ENCODE data around the gene PRR7. TPM values are rescaled to one million over a fixed set of nuclear protein-coding genes. Genes with fewer than 3 reads are reported as not detected.
"Not testable (repeated sequence)": the region's sequence is repeated elsewhere in the genome, so short reads cannot be mapped to it uniquely, and the experiment has no call there.

The PRR7 gene
- total and polyA plus RNA-seq, 2 experiments from 2014 or later: 27.1 to 29.0 TPM

GRCh38 chr5:177483042-177483441 is 36.4 kb downstream of the PRR7 start:
- peaks cover 8% of the 10 kb centered on the region for H3K4me1 ChIP-seq (ENCODE audit: low read depth)
- DNase-seq (ENCODE audit: low read depth in 1 of 2, low spot score in 1 of 2): no peak
- no peak for TF ChIP-seq CTCF (IDR thresholded peaks at IDR 0.05; ENCODE audit: low read depth, low read length)
- H3K27me3 ChIP-seq: no peaks in the 10 kb centered on the region
- no peak overlapping the region for H3K4me3 ChIP-seq
- peaks cover 36% of the 10 kb centered on the region for H3K36me3 ChIP-seq
- no peaks in the 10 kb centered on the region for H3K9me3 ChIP-seq (ENCODE audit: low read depth)
- no peak overlapping the region for H3K27ac ChIP-seq

- no peak for DNase-seq (ENCODE audit: low read depth in 1 of 2, low spot score in 1 of 2)
- H3K4me1 ChIP-seq (ENCODE audit: low read depth): peaks cover 8% of the 10 kb centered on the region
- no peaks in the 10 kb centered on the region for H3K27me3 ChIP-seq
- no peak overlapping the region for H3K27ac ChIP-seq
- no peak for TF ChIP-seq CTCF (IDR thresholded peaks at IDR 0.05; ENCODE audit: low read depth, low read length)
- H3K9me3 ChIP-seq (ENCODE audit: low read depth): no peaks in the 10 kb centered on the region
- H3K4me3 ChIP-seq: no peak overlapping the region
- peaks cover 44% of the 10 kb centered on the region for H3K36me3 ChIP-seq
These were observed 37.6 kb downstream of the PRR7 start for GRCh38 chr5:177483994-177484901.

- TF ChIP-seq CTCF (IDR thresholded peaks at IDR 0.05; ENCODE audit: low read depth, low read length): no peak
- Histone ChIP-seq H3K9me3 (ENCODE audit: low read depth) (no peaks in the 10 kb centered on the region), H3K36me3 (peaks cover 51% of the 10 kb centered on the region), H3K27me3 (no peaks in the 10 kb centered on the region), H3K27ac (no peak overlapping the region), H3K4me1 (ENCODE audit: low read depth) (peaks cover 1% of the 10 kb centered on the region), H3K4me3 (no peak overlapping the region)
- DNase-seq (ENCODE audit: low read depth in 1 of 2, low spot score in 1 of 2): no peak
These were observed 38.4 kb downstream of the PRR7 start for GRCh38 chr5:177484902-177485549.

GRCh38 chr5:177485753-177486152 is 39.1 kb downstream of the PRR7 start:
- not testable (repeated sequence) for H3K9me3 ChIP-seq (ENCODE audit: low read depth); H3K27ac ChIP-seq; H3K4me3 ChIP-seq; H3K4me1 ChIP-seq (ENCODE audit: low read depth); DNase-seq (ENCODE audit: low read depth in 1 of 2, low spot score in 1 of 2); H3K27me3 ChIP-seq
- peaks cover 56% of the 10 kb centered on the region for H3K36me3 ChIP-seq

GRCh38 chr5:177486256-177486655 is 39.6 kb downstream of the PRR7 start:
- Histone ChIP-seq H3K27me3 (no peaks in the 10 kb centered on the region), H3K27ac (no peak overlapping the region), H3K36me3 (peaks cover 61% of the 10 kb centered on the region), H3K4me1 (ENCODE audit: low read depth) (no peaks in the 10 kb centered on the region), H3K4me3 (no peak overlapping the region), H3K9me3 (ENCODE audit: low read depth) (no peaks in the 10 kb centered on the region)
- DNase-seq (ENCODE audit: low read depth in 1 of 2, low spot score in 1 of 2): no peak
- no peak for TF ChIP-seq CTCF (IDR thresholded peaks at IDR 0.05; ENCODE audit: low read depth, low read length)

- Histone ChIP-seq H3K9me3 (ENCODE audit: low read depth) (no peaks in the 10 kb centered on the region), H3K27me3 (no peaks in the 10 kb centered on the region), H3K27ac (no peak overlapping the region), H3K4me3 (no peak overlapping the region), H3K4me1 (ENCODE audit: low read depth) (no peaks in the 10 kb centered on the region), H3K36me3 (peaks cover 62% of the 10 kb centered on the region)
- no peak for DNase-seq (ENCODE audit: low read depth in 1 of 2, low spot score in 1 of 2)
- TF ChIP-seq CTCF (IDR thresholded peaks at IDR 0.05; ENCODE audit: low read depth, low read length): no peak
These were observed 40.5 kb downstream of the PRR7 start for GRCh38 chr5:177487144-177487543.

Data from cardiac muscle cell (in vitro differentiated cells and primary cell).